NCI-H1930 (cell line): ENCODE measurements around the gene RPS2.

Source experiments
- DNase-seq, 2 experiments: peaks; one replicate each; lab custom pipeline; 2025; lab: John Stamatoyannopoulos, UW

RPS2 gene

GRCh38 chr16:1998852-1999801, 34.5 kb upstream of the RPS2 start:
- no peak for DNase-seq

GRCh38 chr16:1998360-1998835, 33.8 kb upstream of the RPS2 start:
- DNase-seq = no peak

- no peak for DNase-seq
Measured at GRCh38 chr16:1997494-1998359, 33.1 kb upstream of the RPS2 start.

GRCh38 chr16:1993731-1994131, 29.1 kb upstream of the RPS2 start:
- no peak for DNase-seq

GRCh38 chr16:1992704-1993317, 28.2 kb upstream of the RPS2 start:
- no peak for DNase-seq

- DNase-seq = no peak
Measured at GRCh38 chr16:1991948-1992703, 27.5 kb upstream of the RPS2 start.

- DNase-seq = no peak
Measured at GRCh38 chr16:1991588-1991947, 26.9 kb upstream of the RPS2 start.

- DNase-seq = no peak
Measured at GRCh38 chr16:1991135-1991551, 26.5 kb upstream of the RPS2 start.

GRCh38 chr16:1990351-1991134, 25.9 kb upstream of the RPS2 start:
- DNase-seq = peak; percentile 64 to 72

- DNase-seq = no peak
Measured at GRCh38 chr16:1990101-1990350, 25.4 kb upstream of the RPS2 start.

GRCh38 chr16:1989209-1990100, 24.8 kb upstream of the RPS2 start, which contains the start of gene SYNGR3:
Gene SYNGR3 (plus strand): TSS chr16:1989970. CDS start chr16:1990103, 133 bp downstream.
- peak in 1 of 2 experiments; percentile 29 for DNase-seq

GRCh38 chr16:1987198-1987597, 22.6 kb upstream of the RPS2 start:
- DNase-seq = no peak

GRCh38 chr16:1985466-1986150, 21.0 kb upstream of the RPS2 start:
- DNase-seq = no peak

GRCh38 chr16:1984347-1985225, 20.0 kb upstream of the RPS2 start:
- DNase-seq = no peak

GRCh38 chr16:1983544-1984346, 19.1 kb upstream of the RPS2 start, which contains the start of gene GFER:
Gene GFER (plus strand): TSS chr16:1984193. CDS start chr16:1984219, 26 bp downstream.
- DNase-seq = peak; percentile 94 to 95

GRCh38 chr16:1982991-1983543, 18.4 kb upstream of the RPS2 start:
- DNase-seq = no peak

GRCh38 chr16:1982013-1982433, 17.4 kb upstream of the RPS2 start:
- DNase-seq = no peak
